T-helper 2 cell (primary cell): Measurements from ENCODE around the gene CACNA1C.

Experiments
- DNase-seq, 5 experiments: peaks; one replicate each; pipeline versions ENCODE4 v3.0.0 to v3.0.0-alpha.2; 2012 to 2022

The CACNA1C gene

GRCh38 chr12:2638273-2639019 is 585.7 kb downstream of the CACNA1C start:
- no peak for DNase-seq

GRCh38 chr12:2639020-2639298 is 586.2 kb downstream of the CACNA1C start:
- DNase-seq, result no peak

GRCh38 chr12:2640281-2640680 is 587.5 kb downstream of the CACNA1C start:
- DNase-seq, result no peak

GRCh38 chr12:2640709-2641108 is 587.9 kb downstream of the CACNA1C start:
- no peak for DNase-seq

GRCh38 chr12:2641207-2641606 is 588.4 kb downstream of the CACNA1C start:
- DNase-seq, result no peak

GRCh38 chr12:2641761-2642160 is 589.0 kb downstream of the CACNA1C start:
- no peak for DNase-seq

- DNase-seq, result no peak
These were observed 589.5 kb downstream of the CACNA1C start for GRCh38 chr12:2642176-2642892.

GRCh38 chr12:2642896-2643425 is 590.2 kb downstream of the CACNA1C start:
- no peak for DNase-seq

- DNase-seq, result no peak
These were observed 590.9 kb downstream of the CACNA1C start for GRCh38 chr12:2643576-2644135.

GRCh38 chr12:2644683-2645405 is 592.1 kb downstream of the CACNA1C start:
- DNase-seq, result no peak

GRCh38 chr12:2645460-2645859 is 592.7 kb downstream of the CACNA1C start:
- DNase-seq, result no peak

- DNase-seq, result no peak
These were observed 593.6 kb downstream of the CACNA1C start for GRCh38 chr12:2646341-2646740.

GRCh38 chr12:2647186-2647585 is 594.4 kb downstream of the CACNA1C start:
- DNase-seq, result no peak

GRCh38 chr12:2648406-2648805 is 595.6 kb downstream of the CACNA1C start:
- no peak for DNase-seq

GRCh38 chr12:2649201-2650030 is 596.6 kb downstream of the CACNA1C start:
- no peak for DNase-seq

GRCh38 chr12:2650261-2651067 is 597.7 kb downstream of the CACNA1C start:
- DNase-seq, result no peak

GRCh38 chr12:2651068-2651965 is 598.5 kb downstream of the CACNA1C start:
- no peak for DNase-seq

- no peak for DNase-seq
These were observed 599.2 kb downstream of the CACNA1C start for GRCh38 chr12:2652011-2652400.

- DNase-seq, result no peak
These were observed 599.8 kb downstream of the CACNA1C start for GRCh38 chr12:2652401-2653081.

GRCh38 chr12:2653461-2653965 is 600.7 kb downstream of the CACNA1C start:
- DNase-seq, result no peak
